HG03280 (cell line): Measurements from ENCODE around the gene PHLDA2.

Experiments
- ATAC-seq: cut with Tn5 transposase; IDR thresholded peaks from one replicate; pipeline ENCODE4 v1.9.1; 2021; ENCODE audit warnings: mild to moderate bottlenecking, moderate library complexity; ENCODE audit not compliant: unreplicated experiment

PHLDA2 gene

GRCh38 chr11:2928605-2929530, at the start of gene PHLDA2:
TSS of gene PHLDA2 (minus strand) at chr11:2929420. CDS start at chr11:2929364, 56 bp downstream.
- ATAC-seq, result no peak

- ATAC-seq, result no peak
Observed at GRCh38 chr11:2977113-2977512, 47.9 kb upstream of the PHLDA2 start.

- no peak for ATAC-seq
Observed at GRCh38 chr11:2976294-2977063, 47.3 kb upstream of the PHLDA2 start.

- no peak for ATAC-seq
Observed at GRCh38 chr11:2975594-2975993, 46.4 kb upstream of the PHLDA2 start.

GRCh38 chr11:2974272-2974671, 45.1 kb upstream of the PHLDA2 start:
- ATAC-seq, result no peak

GRCh38 chr11:2968341-2968900, 39.2 kb upstream of the PHLDA2 start:
- ATAC-seq, result no peak

DNA sequence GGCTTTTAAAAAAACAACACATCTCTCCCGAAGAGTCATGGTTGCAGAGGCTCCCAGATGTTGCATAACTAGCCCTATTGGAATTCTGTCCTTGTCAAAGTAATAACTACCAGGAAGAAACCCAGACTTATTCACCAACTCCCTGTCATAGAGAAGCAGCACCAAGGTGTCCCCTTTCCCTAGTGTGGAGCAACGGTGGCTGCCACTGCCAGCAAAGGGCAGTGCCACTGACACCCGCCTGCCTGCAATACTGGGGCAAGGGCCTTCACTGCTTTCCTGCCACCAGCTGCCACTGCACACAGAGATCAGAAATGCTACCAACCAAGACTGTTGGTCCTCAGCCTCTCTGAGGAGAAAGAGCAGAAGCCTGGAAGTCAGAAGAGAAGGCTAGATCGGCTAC, 35.6 kb upstream of the PHLDA2 start:
- no peak for ATAC-seq

DNA sequence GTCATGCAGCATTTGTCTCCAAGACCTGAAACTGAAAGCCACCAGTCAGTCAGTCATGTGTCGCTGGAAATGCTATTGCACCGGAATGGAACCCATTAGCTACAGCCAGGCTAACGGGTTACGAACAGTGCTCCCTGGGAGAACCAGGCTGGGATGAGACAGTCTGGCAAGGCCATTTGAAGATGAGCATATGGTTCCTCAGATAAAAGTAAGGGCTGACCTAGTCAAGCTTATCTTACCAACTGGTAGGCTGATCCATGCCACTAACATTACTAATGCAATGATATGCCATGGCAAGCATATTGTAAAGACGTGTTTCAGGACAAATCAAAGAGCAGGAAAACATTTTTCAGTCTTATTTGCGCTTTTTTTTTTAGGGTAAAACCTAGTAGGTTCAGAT, 34.5 kb upstream of the PHLDA2 start:
- no peak for ATAC-seq

- ATAC-seq, result no peak
Observed at GRCh38 chr11:2963112-2963754, 34.0 kb upstream of the PHLDA2 start.

GRCh38 chr11:2961080-2961479, 31.9 kb upstream of the PHLDA2 start:
- ATAC-seq, result no peak

DNA sequence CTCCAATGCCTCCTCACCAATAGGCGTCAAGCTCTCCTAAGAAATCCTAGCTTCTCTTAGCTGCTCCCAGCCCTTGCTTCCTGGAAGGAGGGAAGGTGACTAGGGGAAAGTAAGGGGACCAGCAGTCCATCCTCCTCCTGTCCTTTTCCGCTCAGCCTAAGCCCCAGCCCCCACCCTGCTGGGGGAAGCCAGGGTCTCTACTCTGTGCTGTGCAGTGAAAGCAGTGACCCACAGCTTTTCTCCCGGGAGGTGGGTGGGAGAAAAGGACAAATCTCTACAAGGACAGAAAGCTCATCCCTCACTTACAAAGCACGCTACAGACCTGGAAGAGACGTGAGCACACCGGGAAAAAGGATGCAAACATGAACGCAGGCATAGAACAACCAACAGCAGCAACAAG, 30.9 kb upstream of the PHLDA2 start:
- ATAC-seq, result no peak

DNA sequence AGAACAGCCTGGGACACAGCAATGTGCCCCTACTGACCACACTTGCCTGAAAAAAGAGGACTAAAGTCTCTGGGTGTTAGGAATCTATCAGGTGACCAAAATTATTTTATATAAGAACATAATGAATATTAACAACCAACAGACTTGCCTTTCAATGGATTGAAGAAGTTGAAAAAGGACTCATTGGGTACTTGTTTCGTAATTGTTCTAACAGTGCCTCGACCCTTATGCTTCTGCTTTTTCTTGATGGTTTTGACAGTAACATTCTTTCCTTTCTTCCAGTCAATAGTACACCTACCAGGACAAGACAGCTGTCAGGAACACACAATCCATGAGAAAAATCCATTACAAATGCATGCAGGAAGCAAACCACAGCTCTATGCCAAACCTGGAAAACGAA, 29.0 kb upstream of the PHLDA2 start:
- no peak for ATAC-seq

DNA sequence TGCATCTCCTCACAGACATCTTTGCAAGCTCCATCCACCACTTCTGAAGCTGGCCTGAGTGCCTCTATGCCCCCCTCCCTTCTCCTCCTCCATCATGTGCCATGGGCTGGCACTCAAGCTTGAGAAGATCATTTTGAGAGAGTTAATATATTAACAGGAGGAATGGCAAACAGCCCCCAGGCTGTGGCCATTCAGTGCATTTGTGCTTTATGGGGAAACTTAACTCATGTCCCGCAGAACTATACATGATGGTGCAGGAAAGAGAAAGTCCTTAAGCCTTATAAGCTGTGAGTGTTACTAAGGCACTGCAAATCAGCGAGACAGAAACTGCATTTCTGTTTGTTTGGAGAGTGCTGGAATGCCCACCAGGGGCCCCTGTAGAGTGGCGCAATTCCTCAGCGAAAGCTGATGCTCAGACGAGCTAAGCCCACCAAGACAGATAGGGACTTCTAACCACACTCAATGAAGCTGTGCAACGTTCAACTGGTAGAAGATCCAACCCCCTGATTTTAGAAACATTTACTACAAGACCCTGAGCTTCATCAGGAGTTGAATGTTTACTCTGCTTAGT, 26.8 kb upstream of the PHLDA2 start:
- ATAC-seq, result no peak

DNA sequence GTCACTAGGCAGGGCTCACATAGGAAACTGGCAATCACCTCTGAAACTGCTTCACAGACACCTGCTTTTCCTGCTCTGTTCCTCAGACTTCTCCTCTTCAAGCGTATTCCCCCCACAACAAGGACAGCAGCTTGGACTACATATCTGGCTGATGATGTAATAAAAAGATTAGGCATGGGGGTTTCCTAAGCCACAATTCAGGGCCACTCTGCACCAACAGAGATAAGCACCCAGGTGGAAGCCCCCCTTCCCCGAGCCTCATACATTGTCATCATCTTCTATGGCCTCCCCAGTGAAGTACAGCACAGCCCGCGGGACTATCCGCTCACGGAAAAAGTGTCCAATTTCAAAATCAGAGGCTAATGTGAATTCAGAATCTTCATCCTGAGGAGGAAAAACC, 25.0 kb upstream of the PHLDA2 start:
- ATAC-seq, result no peak

DNA sequence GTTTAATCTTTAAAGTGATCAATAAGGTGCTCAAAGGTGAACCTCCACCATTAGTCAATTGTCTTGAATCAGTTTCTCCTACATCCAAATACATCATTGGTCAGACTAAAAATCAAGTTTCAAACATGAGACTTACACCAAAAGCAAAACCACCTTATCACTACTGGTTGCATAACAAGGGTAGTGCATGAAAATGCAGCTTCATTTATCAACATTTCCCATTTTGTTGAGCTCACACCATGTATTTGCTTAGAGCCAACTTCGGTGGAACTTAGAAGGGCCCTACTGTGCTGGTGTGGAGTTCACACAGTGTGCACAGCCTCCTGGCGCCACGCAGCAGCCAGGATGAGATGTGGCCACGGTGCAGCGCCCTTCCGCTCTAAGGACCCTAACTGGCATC, 23.1 kb upstream of the PHLDA2 start:
- no peak for ATAC-seq

GRCh38 chr11:2951231-2952110, 22.3 kb upstream of the PHLDA2 start:
- no peak for ATAC-seq

- no peak for ATAC-seq
Observed at GRCh38 chr11:2950825-2951224, 21.6 kb upstream of the PHLDA2 start.

DNA sequence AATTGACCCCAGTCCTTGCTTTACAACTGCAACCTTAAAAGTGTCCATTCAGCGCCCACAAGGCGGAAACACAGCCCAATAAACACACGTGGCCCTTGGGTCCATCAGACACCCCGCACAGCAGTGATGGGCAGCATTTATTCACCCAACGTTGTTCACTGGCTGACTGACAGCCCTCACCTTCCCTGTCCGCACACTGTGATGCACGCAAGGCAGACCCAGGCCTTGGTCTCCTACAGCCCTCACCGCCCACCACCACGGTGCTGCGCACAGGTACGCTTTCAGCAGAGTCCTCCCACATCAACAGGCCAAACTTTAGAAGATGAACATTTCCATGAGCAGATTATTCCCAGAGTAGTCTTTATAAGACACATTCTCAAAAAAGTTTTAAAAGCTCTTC, 20.7 kb upstream of the PHLDA2 start:
- ATAC-seq, result no peak

DNA sequence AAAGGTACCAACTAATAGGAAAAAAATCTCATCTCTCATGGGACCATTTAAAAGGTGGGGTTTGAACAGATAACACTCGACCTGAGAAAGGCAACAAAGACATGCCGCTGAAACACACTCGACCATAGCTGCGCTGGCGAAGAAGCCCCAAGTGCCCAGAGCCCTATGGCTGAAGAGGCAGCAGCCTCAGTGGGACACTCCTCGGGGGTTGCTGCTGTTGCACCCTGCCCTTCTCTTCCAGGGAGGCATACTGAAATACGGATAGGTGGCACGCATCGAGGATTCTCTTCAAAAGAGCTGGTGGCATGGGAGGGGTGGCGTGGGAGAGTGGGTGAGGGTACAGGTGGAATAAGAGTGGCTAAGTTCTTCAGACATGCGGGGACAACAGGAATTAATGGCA, 18.5 kb upstream of the PHLDA2 start:
- no peak for ATAC-seq

- ATAC-seq, result no peak
Observed at GRCh38 chr11:2945757-2946287, 16.6 kb upstream of the PHLDA2 start.
